Measurements from ENCODE around the gene PKIG.

GRCh38 chr20:44642203-44643153, 60.1 kb downstream of the PKIG start:
- TF ChIP-seq, protein P1, sequence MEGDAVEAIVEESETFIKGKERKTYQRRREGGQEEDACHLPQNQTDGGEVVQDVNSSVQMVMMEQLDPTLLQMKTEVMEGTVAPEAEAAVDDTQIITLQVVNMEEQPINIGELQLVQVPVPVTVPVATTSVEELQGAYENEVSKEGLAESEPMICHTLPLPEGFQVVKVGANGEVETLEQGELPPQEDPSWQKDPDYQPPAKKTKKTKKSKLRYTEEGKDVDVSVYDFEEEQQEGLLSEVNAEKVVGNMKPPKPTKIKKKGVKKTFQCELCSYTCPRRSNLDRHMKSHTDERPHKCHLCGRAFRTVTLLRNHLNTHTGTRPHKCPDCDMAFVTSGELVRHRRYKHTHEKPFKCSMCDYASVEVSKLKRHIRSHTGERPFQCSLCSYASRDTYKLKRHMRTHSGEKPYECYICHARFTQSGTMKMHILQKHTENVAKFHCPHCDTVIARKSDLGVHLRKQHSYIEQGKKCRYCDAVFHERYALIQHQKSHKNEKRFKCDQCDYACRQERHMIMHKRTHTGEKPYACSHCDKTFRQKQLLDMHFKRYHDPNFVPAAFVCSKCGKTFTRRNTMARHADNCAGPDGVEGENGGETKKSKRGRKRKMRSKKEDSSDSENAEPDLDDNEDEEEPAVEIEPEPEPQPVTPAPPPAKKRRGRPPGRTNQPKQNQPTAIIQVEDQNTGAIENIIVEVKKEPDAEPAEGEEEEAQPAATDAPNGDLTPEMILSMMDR (IDR thresholded peaks at IDR 0.05): no peak
- no peak for TF ChIP-seq POLR2A (IDR thresholded peaks at IDR 0.05)
- TF ChIP-seq POLR2AphosphoS5 (IDR thresholded peaks at IDR 0.05): no peak
